HL-60/S4 treated with retinoic acid at 250 ng/mL for 4 days and 3 days (cell line): ENCODE data around the gene RBM24.
"Not testable (repeated sequence)": the region's sequence is repeated elsewhere in the genome, so short reads cannot be mapped to it uniquely, and the experiment has no call there.

ENCODE experiments used
- in situ Hi-C: fragments of 300-500 bp; cut with MboI; formaldehyde crosslinking; loops from 2 replicates; pipeline ENCODE4 v1.7.0; 2022; ENCODE audit warnings: low sequenced_read_pairs

RBM24 gene

GRCh38 chr6:17289630-17290061 is 8.5 kb downstream of the RBM24 start:
- in situ Hi-C loops: no loop called here

- in situ Hi-C loops: no loop called here
Measured at GRCh38 chr6:17291778-17292177, 10.6 kb downstream of the RBM24 start.

GRCh38 chr6:17292600-17293133 is 11.5 kb downstream of the RBM24 start:
- in situ Hi-C loops: no loop called here

- in situ Hi-C loops: no loop called here
Measured at GRCh38 chr6:17293395-17293794, 12.2 kb downstream of the RBM24 start.

- in situ Hi-C loops: no loop called here
Measured at GRCh38 chr6:17297271-17298080, 16.3 kb downstream of the RBM24 start.

GRCh38 chr6:17298257-17298656 is 17.1 kb downstream of the RBM24 start:
- in situ Hi-C loops: no loop called here

GRCh38 chr6:17299222-17299621 is 18.1 kb downstream of the RBM24 start:
- in situ Hi-C loops: no loop called here

- in situ Hi-C loops: no loop called here
Measured at GRCh38 chr6:17299750-17300149, 18.6 kb downstream of the RBM24 start.

GRCh38 chr6:17300637-17301036 is 19.5 kb downstream of the RBM24 start:
- in situ Hi-C loops: no loop called here

- in situ Hi-C loops: no loop called here
Measured at GRCh38 chr6:17303444-17303843, 22.3 kb downstream of the RBM24 start.

GRCh38 chr6:17305219-17306001 is 24.2 kb downstream of the RBM24 start:
- in situ Hi-C loops: no loop called here

GRCh38 chr6:17311595-17312311 is 30.6 kb downstream of the RBM24 start:
- in situ Hi-C loops: no loop called here

- in situ Hi-C loops: not testable (repeated sequence)
Measured at GRCh38 chr6:17313238-17313637, 32.1 kb downstream of the RBM24 start.

GRCh38 chr6:17313971-17314370 is 32.8 kb downstream of the RBM24 start:
- in situ Hi-C loops: no loop called here

- in situ Hi-C loops: no loop called here
Measured at GRCh38 chr6:17315262-17315661, 34.1 kb downstream of the RBM24 start.

- in situ Hi-C loops: no loop called here
Measured at GRCh38 chr6:17318435-17319165, 37.4 kb downstream of the RBM24 start.

- in situ Hi-C loops: not testable (repeated sequence)
Measured at GRCh38 chr6:17320266-17320665, 39.1 kb downstream of the RBM24 start.

- in situ Hi-C loops: no loop called here
Measured at GRCh38 chr6:17331238-17331637, 50.1 kb downstream of the RBM24 start.

- in situ Hi-C loops: no loop called here
Measured at GRCh38 chr6:17334265-17334664, 53.1 kb downstream of the RBM24 start.

GRCh38 chr6:17336425-17336824 is 55.3 kb downstream of the RBM24 start:
- in situ Hi-C loops: no loop called here

- in situ Hi-C loops: no loop called here
Measured at GRCh38 chr6:17339308-17339670, 58.1 kb downstream of the RBM24 start.
